Fibroblast of lung (primary cell): ENCODE measurements around the gene BAZ1A.

Source experiments
- CTCF ChIP-seq, 2 donors: IDR thresholded peaks in 1 of 2; conservative IDR thresholded peaks in 1 of 2; 1 replicate in 1 of 2; 2 replicates in 1 of 2; pipeline ENCODE4 v1.5.1; 2011 to 2012; ENCODE audit warnings: low read length in 2 of 2, control low read depth in 1 of 2, inconsistent platforms in 1 of 2, low read depth in 1 of 2, mild to moderate bottlenecking in 1 of 2
- EZH2 ChIP-seq: IDR thresholded peaks from 2 replicates; pipeline ENCODE4 v1.5.1; 2012; ENCODE audit warnings: low read length, control low read depth, mild to moderate bottlenecking; ENCODE audit errors: missing control alignments

- TF ChIP-seq CTCF (conservative IDR thresholded peaks at IDR 0.05 in 1 of 2, IDR thresholded peaks at IDR 0.05 in 1 of 2; ENCODE audit: low read depth in 1 of 2, low read length in 2 of 2) (peak; percentile 75 to 82), EZH2 (no peak)
Observed at GRCh38 chr14:34722723-34723545, 152.2 kb downstream of the BAZ1A start.
